BE2C (cell line): ENCODE results near the gene HIVEP3.

Source experiments
- DNase-seq: peaks from one replicate; pipeline ENCODE4 v3.0.0-alpha.2; 2020
- H3K27me3 ChIP-seq: fragments of 250-450 bp; sonication (Bioruptor Pico); 2 replicates; pipeline ENCODE4 v1.5.1; 2020; ENCODE audit warnings: mild to moderate bottlenecking
- H3K36me3 ChIP-seq: fragments of 250-450 bp; sonication (Bioruptor Pico); 2 replicates; pipeline ENCODE4 v1.5.1; 2020; ENCODE audit warnings: mild to moderate bottlenecking
- H3K4me1 ChIP-seq: fragments of 250-450 bp; sonication (Bioruptor Pico); 2 replicates; pipeline ENCODE4 v1.5.1; 2020
- H3K4me3 ChIP-seq: 2 replicates; pipeline ENCODE4 v1.5.1; 2011; ENCODE audit warnings: low read depth, low read length
- H3K9me3 ChIP-seq: fragments of 250-450 bp; sonication (Bioruptor Pico); 2 replicates; pipeline ENCODE4 v1.5.1; 2020
- CTCF ChIP-seq: IDR thresholded peaks from 2 replicates; pipeline ENCODE4 v1.5.1; 2012; ENCODE audit warnings: mild to moderate bottlenecking, low read depth, low read length

The HIVEP3 gene

GRCh38 chr1:41712695-41713094 lies 206.0 kb downstream of the HIVEP3 start:
- peak; percentile 48 for DNase-seq
- no peaks in the 10 kb centered on the region for H3K36me3 ChIP-seq
- H3K4me1 ChIP-seq: peaks cover 4% of the 10 kb centered on the region; the same call in 1 of the 2 replicates
- TF ChIP-seq CTCF: no peak
- no peaks in the 10 kb centered on the region for H3K27me3 ChIP-seq
- H3K9me3 ChIP-seq: no peaks in the 10 kb centered on the region
- no peak overlapping the region for H3K4me3 ChIP-seq

- Histone ChIP-seq H3K27me3 (no peaks in the 10 kb centered on the region), H3K36me3 (no peaks in the 10 kb centered on the region), H3K9me3 (no peaks in the 10 kb centered on the region), H3K4me3 (no peak overlapping the region), H3K4me1 (peaks cover 4% of the 10 kb centered on the region; the same call in 1 of the 2 replicates)
- no peak for TF ChIP-seq CTCF
- no peak for DNase-seq
These were observed 206.6 kb downstream of the HIVEP3 start for GRCh38 chr1:41712081-41712480.

- no peak for DNase-seq
- Histone ChIP-seq H3K4me1 (peaks cover 4% of the 10 kb centered on the region; the same call in 1 of the 2 replicates), H3K4me3 (no peak overlapping the region), H3K9me3 (no peaks in the 10 kb centered on the region), H3K27me3 (no peaks in the 10 kb centered on the region), H3K36me3 (no peaks in the 10 kb centered on the region)
- TF ChIP-seq CTCF: no peak
These were observed 207.1 kb downstream of the HIVEP3 start for GRCh38 chr1:41711581-41711980.

DNA sequence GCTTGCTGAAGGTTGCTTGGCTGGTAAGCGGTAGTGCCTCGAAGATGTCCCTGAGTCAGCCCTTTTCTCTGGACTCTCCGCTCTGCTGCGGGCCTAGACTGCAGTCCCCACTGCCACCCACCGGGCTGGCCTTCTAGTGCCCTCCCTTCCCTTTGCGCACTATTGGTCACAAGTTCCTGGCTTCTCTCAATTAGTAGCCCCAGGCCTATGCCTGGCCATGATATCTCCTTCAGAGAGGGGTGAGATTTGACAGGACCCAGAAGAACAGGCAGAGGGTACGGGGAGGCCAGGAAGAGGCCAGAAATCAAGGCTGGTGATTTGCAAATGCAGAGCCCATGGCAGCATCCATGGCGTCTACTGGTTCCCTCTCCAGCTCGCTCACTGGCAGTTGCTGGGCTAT lies 207.7 kb downstream of the HIVEP3 start:
- Histone ChIP-seq H3K9me3 (no peaks in the 10 kb centered on the region), H3K4me3 (no peak overlapping the region), H3K4me1 (peaks cover 4% of the 10 kb centered on the region; the same call in 1 of the 2 replicates), H3K36me3 (no peaks in the 10 kb centered on the region), H3K27me3 (no peaks in the 10 kb centered on the region)
- TF ChIP-seq CTCF: no peak
- DNase-seq: no peak

- peaks cover 4% of the 10 kb centered on the region; the same call in 1 of the 2 replicates for H3K4me1 ChIP-seq
- H3K9me3 ChIP-seq: no peaks in the 10 kb centered on the region
- no peaks in the 10 kb centered on the region for H3K36me3 ChIP-seq
- no peak overlapping the region for H3K4me3 ChIP-seq
- TF ChIP-seq CTCF: no peak
- DNase-seq: no peak
- H3K27me3 ChIP-seq: no peaks in the 10 kb centered on the region
These were observed 208.8 kb downstream of the HIVEP3 start for GRCh38 chr1:41709873-41710272.

GRCh38 chr1:41709331-41709730 lies 209.4 kb downstream of the HIVEP3 start:
- H3K27me3 ChIP-seq: no peaks in the 10 kb centered on the region
- H3K4me1 ChIP-seq: peaks cover 4% of the 10 kb centered on the region; the same call in 1 of the 2 replicates
- no peak for TF ChIP-seq CTCF
- no peaks in the 10 kb centered on the region for H3K36me3 ChIP-seq
- no peak overlapping the region for H3K4me3 ChIP-seq
- H3K9me3 ChIP-seq: no peaks in the 10 kb centered on the region
- no peak for DNase-seq
